ENCODE data around the gene TREH.

TREH gene

DNA sequence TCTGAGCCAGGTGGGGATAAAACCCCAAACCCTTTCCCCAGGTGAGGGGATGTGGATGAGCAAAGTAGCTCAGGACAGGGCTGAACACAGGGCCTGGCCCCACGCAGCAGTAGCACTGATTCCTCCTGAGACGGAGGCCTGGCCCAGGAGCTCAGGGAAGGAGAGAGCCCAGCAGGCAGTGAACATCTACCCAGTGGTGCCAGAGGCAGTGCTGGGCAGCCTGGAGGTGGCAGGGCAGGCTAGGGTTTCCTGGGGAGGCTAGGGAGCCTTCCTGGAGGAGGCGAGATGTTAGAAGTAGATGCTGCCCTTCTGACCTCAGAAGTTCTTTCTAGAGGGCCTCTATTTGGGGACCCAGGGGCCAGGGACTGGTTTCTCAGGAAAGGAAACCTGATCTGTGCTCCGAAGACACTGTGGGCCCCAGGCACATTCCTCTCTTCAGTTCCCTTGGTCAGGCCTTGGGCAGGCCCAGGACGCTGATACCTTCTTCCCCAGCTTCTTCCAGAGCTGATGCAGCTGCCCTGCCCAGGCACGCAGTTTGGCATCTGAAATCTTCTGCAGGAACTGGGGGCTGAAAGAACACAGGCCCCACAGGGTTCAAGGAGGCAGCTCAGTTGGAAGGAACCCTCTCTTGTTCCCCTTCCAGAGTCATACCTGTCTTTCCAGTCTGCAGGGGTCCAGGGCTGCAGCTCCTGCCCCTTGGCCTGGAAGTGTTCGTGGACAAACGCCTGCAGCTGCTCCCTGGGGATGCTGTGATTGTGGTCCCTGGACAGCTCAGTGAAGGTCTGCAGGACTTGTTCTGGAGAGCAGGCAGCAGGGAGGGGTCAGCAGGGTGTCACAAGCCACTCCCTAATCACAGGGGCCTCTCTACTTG, 16.8 kb downstream of the TREH start:
- no peak for DNase-seq

DNA sequence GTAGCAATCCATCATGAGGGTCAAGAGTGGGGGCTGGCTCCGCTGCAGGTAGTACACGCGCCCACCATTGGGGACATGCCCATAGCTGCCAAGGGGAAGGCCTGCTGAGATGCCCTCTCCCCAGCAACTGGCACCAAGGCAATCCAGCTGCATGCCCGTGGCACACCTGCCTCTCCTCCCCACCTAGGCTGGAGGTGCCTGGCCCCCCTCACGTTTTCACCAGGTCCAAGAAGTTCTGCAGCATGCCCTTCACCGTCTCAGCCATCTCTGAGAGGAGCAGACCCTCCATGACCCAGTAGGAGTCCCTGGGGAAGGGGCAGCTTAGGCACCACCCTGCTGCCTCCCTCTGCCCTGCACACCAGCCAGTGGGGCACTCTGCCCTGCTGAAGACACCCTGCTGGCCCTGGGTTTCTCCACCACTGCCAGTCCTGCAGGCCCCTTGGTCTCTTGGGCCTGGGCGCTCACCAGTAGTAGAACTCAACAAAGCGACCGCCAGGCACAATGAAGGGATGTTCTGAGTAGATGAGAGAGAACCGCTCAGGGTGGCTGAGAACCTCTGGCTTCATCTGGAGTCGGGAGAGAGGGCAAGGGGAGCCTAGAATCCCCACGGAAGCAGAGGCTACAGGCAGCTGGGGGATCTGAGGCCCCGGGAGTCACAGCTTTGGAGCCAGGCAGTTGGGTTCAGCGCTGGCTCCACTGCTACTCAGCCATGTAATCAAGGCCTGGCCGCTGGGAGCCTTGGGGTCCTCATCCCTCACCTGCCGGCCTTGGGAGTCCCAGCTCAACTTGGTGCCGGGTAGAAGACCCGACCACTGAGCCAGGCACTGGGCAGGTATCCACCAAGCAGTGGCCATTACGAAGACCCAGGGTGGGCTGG, 17.8 kb downstream of the TREH start:
- no peak for DNase-seq

DNA sequence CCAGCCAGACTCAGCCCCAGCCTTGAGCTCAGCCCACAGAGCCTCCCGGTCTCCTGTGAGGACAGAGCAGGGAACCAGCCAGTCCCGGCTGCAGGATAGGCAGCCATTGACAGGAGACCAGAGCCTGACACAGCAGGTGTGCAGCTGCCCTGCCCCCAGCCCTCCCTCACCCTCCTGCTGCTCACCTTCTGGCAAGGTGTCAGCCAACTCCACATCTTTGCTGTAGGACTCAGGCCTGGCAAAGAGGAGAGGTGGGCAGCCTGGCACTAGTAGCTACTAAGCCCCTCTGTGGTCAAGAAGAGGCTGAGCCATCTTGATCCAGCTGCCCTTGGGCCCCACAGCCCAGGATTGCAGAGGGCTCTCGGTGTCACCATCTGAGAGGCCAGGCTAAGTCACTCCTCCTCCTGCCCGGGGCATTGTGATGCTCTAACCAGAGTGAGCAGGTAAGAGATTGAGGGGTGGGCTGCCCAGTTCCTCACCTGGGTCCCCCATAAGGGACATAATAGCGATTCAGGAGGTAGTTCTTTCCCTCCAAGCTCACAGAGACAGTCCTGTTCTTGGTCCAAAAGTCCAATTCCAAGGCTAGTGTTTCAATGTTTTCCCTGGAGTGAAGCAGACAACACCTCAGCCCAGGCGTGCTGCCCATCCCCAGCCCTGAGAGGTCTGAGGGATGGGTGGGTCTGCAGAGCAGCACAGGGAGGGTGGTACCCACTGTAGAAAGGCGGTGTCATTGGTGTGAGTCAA, 18.6 kb downstream of the TREH start:
- no peak for DNase-seq

DNA sequence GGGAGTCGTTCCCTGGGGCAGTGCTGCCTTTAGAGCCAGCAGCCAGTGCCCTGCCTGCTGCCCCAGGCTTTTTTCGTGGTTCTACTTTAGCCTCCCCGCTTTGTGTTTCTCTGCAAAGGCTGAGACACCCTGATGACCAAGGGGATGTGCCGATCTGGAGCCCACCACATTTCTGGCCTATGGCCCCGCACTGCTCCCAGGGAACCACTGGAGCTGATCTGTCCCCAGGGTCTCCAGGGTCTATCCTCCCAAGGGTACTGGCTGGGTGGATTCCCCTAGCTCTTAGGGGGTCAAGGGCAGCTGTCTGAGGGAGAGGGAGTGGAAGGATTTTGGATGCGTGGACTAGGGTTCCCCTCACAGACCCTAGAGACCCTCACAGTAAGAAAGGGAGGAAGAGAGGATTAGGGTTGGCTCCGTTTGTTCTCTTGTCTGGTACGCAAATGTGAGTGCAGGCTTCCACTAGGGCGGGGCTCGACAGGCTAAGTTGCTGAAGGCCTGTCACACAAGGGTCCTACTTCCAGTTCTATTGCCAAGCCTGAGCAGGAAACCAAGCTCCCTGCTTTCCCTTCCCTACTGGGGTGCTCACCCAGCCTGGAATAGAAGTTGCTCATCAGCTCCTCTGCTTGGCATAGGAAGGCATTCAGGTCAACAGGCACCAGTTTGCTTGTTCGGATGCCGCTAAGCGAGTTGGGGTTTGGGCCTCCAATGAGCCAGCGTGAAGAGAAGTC, 19.3 kb downstream of the TREH start:
- no peak for DNase-seq

DNA sequence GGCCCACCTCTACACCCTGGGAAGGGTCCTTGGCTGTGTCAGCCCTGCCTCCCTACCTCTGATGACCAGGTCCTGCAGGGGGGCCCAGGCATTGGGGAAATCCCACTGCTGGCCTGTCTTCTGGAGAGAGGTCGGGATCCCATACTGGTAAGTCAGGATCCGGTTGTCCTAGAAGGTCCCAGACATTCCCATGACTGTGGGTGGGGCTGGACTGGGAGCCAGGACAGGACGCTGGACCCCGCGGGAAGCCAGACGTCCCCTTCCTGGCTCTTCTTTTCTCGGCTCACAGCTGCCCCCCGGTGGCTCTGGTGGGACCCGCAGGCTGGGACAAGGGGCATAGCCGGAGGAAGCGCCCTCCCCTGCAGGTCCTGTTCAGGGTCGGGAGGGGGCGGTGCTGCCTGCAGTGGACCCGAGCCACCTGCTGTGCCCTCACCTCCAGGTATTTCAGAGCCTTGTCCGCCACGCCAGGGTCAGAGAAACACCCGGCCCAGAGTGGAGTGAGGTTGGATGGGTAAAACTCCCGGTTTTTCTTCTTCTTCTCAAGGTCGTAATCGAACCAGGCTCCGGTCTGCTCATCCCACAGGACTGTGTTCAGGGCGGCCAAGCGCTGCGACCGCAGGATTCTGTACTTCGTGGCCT, 20.0 kb downstream of the TREH start:
- peak; percentile 98 for DNase-seq

DNA sequence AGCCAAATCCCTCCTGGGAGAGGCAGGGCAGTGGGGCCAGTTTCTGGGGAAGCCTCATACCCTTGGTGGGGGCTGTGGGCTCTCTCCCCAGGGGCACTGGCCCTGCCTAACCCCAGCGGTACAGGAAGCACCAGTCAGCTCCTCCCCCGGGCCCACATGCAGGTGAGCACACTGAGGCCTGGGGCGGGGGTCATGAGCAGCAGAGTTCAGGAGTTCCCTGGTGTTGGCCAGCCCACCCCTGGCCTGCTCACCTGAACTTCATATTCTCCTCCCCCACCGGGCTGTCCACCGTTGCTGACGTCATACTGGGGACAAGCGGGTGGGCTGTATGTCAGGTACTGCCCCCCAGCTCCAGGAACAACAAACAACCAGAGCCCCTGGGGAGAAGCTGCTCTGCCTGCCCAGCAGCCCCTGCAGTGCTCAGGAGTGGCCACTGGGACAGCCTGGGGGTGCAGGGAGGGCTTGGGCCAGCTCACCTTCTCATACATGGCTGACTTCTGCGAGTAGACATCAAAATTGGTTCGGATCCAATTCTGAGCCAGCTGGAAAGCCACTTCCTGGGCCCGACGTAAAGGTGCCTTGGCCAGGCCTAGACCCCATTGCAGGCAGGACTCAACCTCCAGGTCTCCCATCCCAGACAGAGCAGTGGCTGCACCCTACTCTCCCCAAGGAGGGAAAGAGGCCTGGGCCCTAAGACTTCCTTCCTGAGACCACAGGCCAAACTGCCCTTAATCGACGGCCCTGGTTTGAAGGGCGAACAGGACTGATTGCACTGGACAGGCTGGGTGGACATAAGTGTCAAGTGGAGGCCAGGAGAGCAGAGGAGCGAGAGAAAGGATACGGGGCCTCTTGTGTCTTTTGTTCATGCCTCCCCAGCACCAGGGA, 20.8 kb downstream of the TREH start:
- peak; percentile 46 for DNase-seq

DNA sequence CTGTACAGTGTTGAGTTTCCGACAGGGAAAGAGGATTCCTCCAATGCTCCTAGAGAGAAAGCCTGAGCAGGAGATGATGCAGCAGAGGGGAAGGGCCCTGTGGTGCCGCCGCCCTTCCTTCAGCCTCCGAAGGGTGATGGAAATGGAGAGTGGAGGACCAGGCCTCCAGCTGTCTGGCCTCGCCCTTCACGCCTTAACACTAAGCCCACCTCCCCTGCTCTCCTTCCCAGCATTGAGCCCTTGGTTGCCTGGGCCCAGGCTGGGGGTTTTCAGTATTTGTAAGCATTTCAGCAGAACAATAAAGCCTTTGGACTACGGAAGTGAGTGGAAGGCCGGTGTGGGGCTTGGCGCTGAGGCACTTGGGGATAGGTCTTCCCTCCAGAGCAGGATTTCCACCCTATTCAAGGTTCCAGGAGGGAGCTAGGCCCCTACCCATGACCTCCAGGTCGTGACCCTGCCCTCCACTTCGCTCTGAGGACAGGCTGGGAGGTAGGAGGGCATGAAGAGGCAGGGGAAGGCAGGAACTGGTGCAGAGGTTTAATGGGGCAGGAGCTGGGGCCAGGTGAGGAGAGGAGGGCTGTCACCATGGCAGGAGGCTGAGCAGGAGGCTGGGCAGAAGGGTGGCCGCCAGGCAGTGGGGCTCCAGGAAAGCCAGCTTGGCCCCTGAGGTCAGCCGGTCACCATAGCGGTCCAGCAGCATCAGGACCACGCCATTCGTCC, 21.6 kb downstream of the TREH start:
- DNase-seq, result no peak

DNA sequence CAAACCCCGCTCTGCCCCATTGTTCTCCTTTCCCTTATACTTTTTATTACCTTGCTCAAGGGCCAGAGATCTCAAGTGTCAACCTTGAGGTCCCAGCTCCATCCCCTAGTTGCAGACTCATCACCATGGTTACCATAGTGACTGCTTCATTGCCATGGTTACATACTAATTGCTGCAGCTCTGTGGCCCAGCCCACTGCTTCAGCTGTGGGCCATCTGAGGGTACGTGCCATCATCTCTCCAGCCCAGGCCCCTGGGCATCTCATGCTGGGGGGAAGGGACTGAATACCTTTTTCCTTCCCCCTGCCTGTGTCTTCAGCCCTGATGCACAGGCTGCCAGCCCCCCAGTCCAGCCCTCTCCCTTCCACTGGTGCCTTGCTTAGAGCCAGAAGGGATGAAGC, 22.2 kb downstream of the TREH start:
- peak; percentile 24 for DNase-seq

DNA sequence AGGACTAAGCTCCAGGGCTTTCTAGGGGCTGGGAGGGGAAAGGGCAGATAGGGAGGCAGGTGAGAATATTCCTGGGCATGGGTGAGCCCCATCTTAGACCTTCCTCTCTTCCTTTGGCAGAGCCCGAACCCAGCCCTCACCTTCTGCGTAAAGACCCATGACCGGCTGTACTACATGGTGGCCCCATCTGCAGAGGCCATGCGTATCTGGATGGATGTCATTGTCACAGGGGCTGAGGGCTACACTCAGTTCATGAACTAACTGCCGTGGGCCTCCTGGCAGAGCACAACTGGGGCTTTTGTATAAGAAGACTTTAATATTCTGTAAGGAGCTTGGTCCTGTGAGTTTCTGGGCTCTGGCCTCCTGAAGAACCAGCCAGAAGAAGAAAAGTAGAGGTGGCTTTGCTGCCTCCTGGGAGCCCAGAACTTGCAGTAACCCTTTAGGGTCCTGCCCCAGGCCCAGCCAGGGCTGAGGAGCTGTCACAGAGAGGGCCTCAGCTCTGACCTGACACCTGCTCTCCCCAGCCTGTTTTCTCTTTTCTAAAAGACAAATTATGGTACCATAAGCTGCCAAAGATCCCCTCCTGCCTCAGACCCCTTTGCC, 22.8 kb downstream of the TREH start:
- DNase-seq, result no peak

DNA sequence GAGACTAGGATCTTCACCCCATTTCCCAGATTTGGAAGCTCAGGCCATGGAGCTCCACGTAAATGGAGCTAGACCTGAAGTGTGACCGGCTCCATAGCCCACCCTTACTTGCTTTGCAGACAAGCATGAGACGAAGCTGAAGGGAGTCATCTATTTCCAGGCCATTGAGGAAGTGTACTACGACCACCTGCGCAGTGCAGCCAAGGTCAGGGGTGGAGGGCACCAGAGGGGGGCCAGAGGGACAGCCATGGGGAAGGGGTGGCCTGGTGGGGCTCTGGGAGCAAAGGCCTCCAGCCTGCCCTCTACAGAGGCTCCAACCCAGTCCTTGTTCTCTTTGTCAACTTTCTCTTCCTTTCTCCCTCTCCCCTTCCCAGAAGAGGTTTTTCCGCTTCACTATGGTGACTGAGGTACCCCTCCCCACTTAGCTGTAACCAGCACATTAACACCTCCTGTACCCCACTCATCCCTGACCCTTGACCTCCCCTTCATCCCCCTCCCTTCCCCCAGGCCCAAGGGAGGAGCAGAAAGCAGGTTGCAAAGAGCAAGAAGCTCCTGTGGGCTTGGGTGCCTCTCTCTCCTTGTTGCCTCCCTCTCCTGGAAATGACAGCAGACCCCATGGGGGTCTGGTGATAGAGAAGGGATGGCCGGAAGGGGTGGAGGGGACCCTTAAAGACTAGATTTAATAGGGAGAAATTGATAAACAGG, 23.8 kb downstream of the TREH start:
- DNase-seq, result no peak

DNA sequence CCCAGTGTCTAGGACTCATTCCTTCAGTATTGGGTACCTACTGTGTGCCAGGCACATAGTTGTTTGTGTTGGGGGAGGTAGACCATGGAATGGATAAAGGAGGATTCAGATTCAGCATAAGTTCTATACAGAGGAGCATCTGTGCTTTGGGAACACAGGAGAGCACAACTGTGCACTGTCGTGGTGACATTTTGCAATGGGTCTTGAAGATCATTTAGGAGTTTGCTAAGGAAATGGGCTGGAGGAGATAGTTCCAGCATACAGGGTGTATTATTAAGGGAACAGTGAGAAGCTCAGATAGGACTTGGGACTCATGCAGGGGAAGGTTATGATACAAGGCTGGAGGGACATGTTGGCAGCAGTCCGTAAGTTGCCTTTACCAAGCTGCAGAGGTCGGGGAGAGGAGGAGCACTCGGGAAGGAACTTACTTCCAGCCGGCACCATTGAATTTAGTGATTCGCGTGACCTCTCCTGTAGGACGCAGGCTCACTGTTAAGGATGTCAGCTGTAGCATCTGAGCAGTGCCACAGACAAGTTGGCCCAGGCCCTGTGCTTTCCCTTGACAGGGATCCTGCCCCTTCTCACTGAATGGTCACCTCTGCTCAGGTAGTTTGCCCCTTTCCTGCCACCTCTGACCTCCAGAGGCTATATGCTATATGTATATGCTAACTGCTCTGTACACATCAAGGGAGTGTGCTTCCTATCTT, 25.6 kb downstream of the TREH start:
- no peak for DNase-seq

DNA sequence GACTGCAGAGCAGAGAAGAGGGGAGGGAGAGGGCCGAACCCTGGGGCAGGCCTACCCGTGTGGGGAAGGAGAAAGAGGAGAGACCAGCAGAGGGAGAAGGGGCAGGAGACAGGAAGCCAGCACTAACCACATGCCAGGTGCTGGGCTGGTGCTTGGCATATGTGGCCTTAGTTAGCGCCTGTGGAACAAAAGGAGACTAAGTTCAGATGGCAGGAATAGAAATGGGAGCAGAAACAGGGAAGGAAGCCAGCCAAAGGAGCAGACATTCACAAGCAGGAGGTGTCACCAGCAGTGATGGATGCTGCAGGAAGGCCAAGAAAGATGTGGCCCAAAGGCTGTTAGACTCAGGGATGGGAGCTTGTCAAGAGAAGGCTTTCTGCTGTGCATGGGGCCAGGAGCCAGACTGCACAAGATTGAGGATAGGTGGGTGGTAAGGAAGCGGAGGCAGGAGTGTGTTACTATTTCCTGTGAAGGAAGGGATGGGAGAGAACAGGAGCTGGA, 26.7 kb downstream of the TREH start:
- DNase-seq, result no peak

DNA sequence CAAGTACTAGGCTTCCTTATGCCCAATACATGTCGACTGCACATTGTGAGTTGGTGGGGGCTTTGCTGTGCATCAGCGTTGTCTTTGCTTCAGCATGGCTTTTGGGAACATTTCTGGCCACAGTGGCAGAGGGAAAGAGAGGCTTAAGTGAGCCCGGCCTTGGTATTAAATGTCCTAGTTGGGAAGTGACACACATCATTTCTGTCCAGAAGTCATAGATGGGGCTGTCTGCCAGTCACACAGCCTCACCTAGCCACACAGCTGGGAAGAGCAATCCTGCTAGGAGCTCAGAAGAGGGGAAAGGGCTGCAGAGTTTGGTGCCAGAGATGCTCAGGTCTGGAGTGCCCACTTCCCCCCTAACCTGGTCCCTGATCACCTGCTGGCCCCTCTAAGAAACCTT, 27.6 kb downstream of the TREH start:
- no peak for DNase-seq

DNA sequence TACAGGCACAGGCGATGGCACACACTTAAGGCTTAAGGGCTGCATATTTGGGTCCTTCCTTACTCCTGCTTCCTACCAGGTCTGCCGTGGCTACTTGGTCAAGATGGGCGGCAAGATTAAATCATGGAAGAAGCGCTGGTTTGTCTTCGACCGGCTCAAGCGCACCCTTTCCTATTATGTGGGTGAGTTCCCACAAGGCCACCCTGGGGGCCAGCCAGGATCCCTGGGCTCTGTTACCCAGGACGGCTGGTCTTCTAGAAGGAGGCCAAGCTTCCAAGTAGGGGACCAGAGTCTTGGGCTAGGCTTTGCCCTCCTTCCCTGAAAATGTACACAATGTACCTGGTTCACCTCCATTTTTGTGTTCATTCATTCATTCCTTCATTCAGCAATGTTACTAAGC, 29.1 kb downstream of the TREH start:
- no peak for DNase-seq

DNA sequence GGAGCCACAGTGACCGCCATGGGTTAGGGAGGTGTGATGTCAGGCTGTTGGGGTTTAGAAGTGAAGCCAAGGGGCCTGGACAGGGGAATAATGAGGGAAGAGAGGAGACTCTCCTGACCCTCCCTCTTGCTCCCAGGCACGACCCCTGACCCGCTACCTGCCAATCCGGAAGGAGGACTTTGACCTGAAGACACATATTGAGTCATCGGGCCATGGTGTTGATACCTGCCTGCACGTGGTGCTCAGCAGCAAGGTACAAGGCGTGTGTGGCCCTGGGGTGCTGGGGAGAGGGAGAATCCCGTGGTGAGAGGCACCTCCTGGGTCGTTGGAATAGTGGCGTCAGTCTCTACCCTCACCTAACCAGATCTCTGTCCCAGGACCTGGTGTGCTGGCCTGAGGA, 29.5 kb downstream of the TREH start:
- DNase-seq, result no peak

DNA sequence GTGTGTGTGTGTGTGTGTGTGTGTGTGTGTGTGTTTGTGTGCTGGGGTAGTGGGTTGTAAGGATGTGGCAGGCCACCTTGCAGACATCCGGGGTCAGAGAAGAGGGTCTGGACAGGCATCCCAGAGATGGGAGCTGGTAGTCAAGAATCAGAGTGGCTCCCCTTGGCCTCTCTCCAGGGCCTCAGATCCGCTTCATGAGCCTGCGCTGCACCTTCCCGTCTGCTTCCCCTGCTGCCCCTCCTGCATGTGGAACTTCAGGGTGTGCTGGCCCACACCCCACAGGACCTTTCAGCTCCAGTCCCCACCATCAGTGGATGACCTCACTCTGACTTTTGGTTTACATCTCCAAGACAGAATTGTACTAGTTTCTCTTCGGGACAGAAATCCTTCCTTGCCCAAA, 31.2 kb downstream of the TREH start:
- DNase-seq, result no peak

DNA sequence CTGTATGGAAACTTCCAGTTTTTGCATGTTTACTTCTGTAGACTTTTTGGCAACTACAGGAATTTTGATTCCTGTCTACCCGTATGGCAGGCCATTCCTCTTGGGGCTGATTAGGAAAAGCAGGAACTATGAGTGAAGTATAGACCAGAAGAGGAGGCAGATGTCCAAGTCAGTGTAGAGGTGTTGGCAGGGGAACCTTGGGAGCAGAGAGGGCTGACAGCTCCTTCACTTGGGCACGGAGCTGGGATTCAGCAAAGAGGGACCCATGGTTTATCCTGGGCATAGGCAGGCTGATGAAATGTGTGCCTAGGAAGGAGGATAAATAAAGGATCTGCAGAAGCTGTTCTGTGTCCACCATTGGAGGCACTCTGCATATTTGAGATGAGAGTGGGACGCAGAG, 33.1 kb downstream of the TREH start:
- DNase-seq, result no peak

DNA sequence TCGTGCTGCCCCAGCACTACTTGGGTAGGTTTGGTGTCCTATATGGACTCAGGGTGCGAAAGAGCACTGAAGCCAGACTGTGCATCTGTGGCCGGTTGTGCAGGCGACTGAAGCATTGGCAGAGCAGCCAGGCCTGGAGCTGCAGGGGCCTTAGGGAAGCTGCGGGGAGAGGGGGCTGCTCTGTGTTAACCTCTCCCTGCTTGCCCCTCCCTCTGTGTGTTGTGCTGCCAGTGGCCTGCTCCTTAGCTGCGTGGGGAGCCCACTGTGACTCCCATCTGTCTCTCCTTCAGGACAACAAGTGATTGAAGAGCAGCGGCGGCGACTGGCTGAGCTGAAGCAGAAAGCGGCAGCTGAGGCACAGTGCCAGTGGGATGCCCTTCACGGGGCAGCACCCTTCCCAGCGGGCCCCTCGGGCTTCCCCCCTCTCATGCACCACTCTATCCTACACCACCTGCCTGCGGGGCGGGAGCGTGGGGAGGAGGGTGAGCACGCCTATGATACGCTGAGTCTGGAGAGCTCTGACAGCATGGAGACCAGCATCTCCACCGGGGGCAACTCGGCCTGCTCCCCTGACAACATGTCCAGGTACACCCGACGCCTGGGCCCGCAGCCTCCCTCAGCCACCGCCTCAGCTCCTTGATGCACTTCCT, 34.3 kb downstream of the TREH start:
- DNase-seq, result no peak

All from OCI-M1 (cell line).